T-cell (primary cell): ENCODE data around the gene ATP1A3. TPM values are rescaled to one million over a fixed set of nuclear protein-coding genes. Genes with fewer than 3 reads are reported as not detected.

Experiments used
- ATAC-seq, 4 experiments: fragments of 200-7000 bp in 3 of 4; fragments of 150-1000 bp in 1 of 4; cut with Tn5 transposase; replicated peaks in 1 of 4; 1 replicate in 3 of 4; 2 replicates in 1 of 4; pipeline ENCODE4 v1.10.0; 2021; ENCODE audit warnings: moderate library complexity in 3 of 4, mild to moderate bottlenecking in 2 of 4, moderate number of reproducible peaks in 1 of 4
- CTCF ChIA-PET, 2 donors: fragments of 300-600 bp; sonication (Branson Sonifier 250); formaldehyde crosslinking; loops; one replicate each; lab custom pipeline; 2022; ENCODE audit warnings: antibody characterized with exemption in 2 of 2; lab: Charles Lee
- POLR2A ChIA-PET, 2 donors: fragments of 300-600 bp; sonication (Branson Sonifier 250); formaldehyde crosslinking; loops; one replicate each; lab custom pipeline; 2022; ENCODE audit warnings: antibody characterized with exemption in 2 of 2; lab: Charles Lee
- DNase-seq, 35 experiments: peaks; one replicate each; pipeline versions ENCODE4 v3.0.0 to v3.0.0-alpha.2; 2013 to 2023
- H3K27ac ChIP-seq: one replicate; pipeline ENCODE4 v1.5.1; 2013; ENCODE audit warnings: low read length
- H3K27me3 ChIP-seq, 2 experiments: replicated peaks in 1 of 2; 1 replicate in 1 of 2; 2 replicates in 1 of 2; pipeline versions ENCODE4 v1.6.1 to v1.7.0; 2013; ENCODE audit warnings: low read length in 1 of 2, mixed read lengths in 1 of 2; ENCODE audit not compliant: control insufficient read depth in 2 of 2, insufficient read depth in 2 of 2; ENCODE audit errors: extremely low read depth in 1 of 2
- H3K36me3 ChIP-seq, 2 donors: 1 replicate in 1 of 2; 2 replicates in 1 of 2; pipeline versions ENCODE4 v1.6.1 to v1.7.0; 2013; ENCODE audit warnings: low read length in 1 of 2; ENCODE audit not compliant: control insufficient read depth in 2 of 2, insufficient read depth in 1 of 2; ENCODE audit errors: extremely low read depth in 1 of 2
- H3K4me1 ChIP-seq, 2 experiments: 1 replicate in 1 of 2; 2 replicates in 1 of 2; pipeline versions ENCODE4 v1.6.1 to v1.7.0; 2013; ENCODE audit warnings: low read length in 2 of 2, mixed read lengths in 1 of 2; ENCODE audit not compliant: insufficient read depth in 2 of 2, control insufficient read depth in 1 of 2; ENCODE audit errors: extremely low read depth in 1 of 2
- H3K4me3 ChIP-seq, 2 donors: 1 replicate in 1 of 2; 2 replicates in 1 of 2; pipeline versions ENCODE4 v1.5.1 to v1.7.0; 2013; ENCODE audit warnings: mild to moderate bottlenecking in 2 of 2, low read length in 1 of 2, moderate library complexity in 1 of 2; ENCODE audit not compliant: control insufficient read depth in 1 of 2; ENCODE audit errors: extremely low read depth in 1 of 2
- H3K9me3 ChIP-seq: 2 replicates; pipeline ENCODE4 v1.7.0; 2013
- H3K27ac Mint-ChIP-seq, 2 donors: one replicate each; pipeline ENCODE4 v1.8.0; 2020 to 2021; ENCODE audit warnings: mild to moderate bottlenecking in 2 of 2, mixed read lengths in 2 of 2
- H3K27me3 Mint-ChIP-seq, 2 donors: one replicate each; pipeline ENCODE4 v1.8.0; 2021 to 2022; ENCODE audit warnings: mixed read lengths in 2 of 2
- H3K36me3 Mint-ChIP-seq: one replicate; pipeline ENCODE4 v1.8.0; 2021; ENCODE audit warnings: mixed read lengths
- H3K4me1 Mint-ChIP-seq, 3 donors: one replicate each; pipeline ENCODE4 v1.8.0; 2020 to 2022; ENCODE audit warnings: mixed read lengths in 3 of 3, mild to moderate bottlenecking in 1 of 3
- H3K4me3 Mint-ChIP-seq, 3 donors: one replicate each; pipeline ENCODE4 v1.8.0; 2020 to 2022; ENCODE audit warnings: mild to moderate bottlenecking in 3 of 3, mixed read lengths in 3 of 3, moderate library complexity in 3 of 3
- H3K9me3 Mint-ChIP-seq, 3 donors: one replicate each; pipeline ENCODE4 v1.8.0; 2020 to 2022; ENCODE audit warnings: mixed read lengths in 3 of 3
- WGBS: methylation state at CpG from one replicate; pipeline ENCODE4 v1.1.5; 2013; ENCODE audit warnings: missing lambda C conversion rate; ENCODE audit not compliant: insufficient coverage; 5-methylcytosine and 5-hydroxymethylcytosine counted together
- total RNA-seq, 35 experiments: library from RNA in 6 of 35; stranded (reverse) in 6 of 35; fragments of 120-200 nt in 1 of 35; gene quantifications; one replicate each; pipeline versions ENCODE4 v1.2.1 to v1.2.4 and lab custom pipeline; 2013 to 2026

ATP1A3 gene
- total RNA-seq, 5 donors from 2014 or later (not counting 1 experiment from before 2014, with no cell fraction given), result 4.3 to 14.4 (median 6.3) TPM

- H3K27ac ChIP-seq, result peak overlapping the region; percentile 69
- peaks cover 0 to 22% of the 10 kb centered on the region in 2 experiments for H3K4me1 ChIP-seq
- DNase-seq, result peak in 6 of 35 experiments; percentile 17 to 64 (median 29)
- ATAC-seq, result no peak
- peaks cover 9% of the 10 kb centered on the region for H3K36me3 Mint-ChIP-seq
- no peaks in the 10 kb centered on the region for H3K9me3 ChIP-seq
- POLR2A ChIA-PET, result interaction anchor here in 1 of 2 donors (0.8 kb wide), 1 partner anchor 98 kb away, joined by 3 read pairs; the partner anchor contains the start of gene RPS19
- peaks cover 3 to 14% of the 10 kb centered on the region in 2 donors for H3K36me3 ChIP-seq
- H3K4me3 Mint-ChIP-seq, result peak overlapping the region; percentile 81 to 92 (median 84)
- H3K4me3 ChIP-seq, result peak overlapping the region in 1 of 2 donors; percentile 67
- CTCF ChIA-PET, result interaction anchor here in 1 of 2 donors (0.5 to 1.5 kb wide), 4 partner anchors 82 to 1180 kb away, joined by 3 to 5 read pairs (median 3); partner anchors contain the start of gene RAB4B
- no peaks in the 10 kb centered on the region for H3K27me3 Mint-ChIP-seq
- H3K27me3 ChIP-seq, result no peaks in the 10 kb centered on the region
- H3K4me1 Mint-ChIP-seq, result peaks cover 18 to 20% (median 18%) of the 10 kb centered on the region in 3 donors
- WGBS, result 49% methylated on average over 9 of the region's 10 CpGs
- no peaks in the 10 kb centered on the region for H3K9me3 Mint-ChIP-seq
- H3K27ac Mint-ChIP-seq, result peak overlapping the region; percentile 85 to 90
Observed at GRCh38 chr19:41957838-41958366, 36.1 kb downstream of the ATP1A3 start.

GRCh38 chr19:41957161-41957837, 36.7 kb downstream of the ATP1A3 start:
- H3K4me3 ChIP-seq, result no peak overlapping the region
- peak overlapping the region; percentile 81 to 92 (median 84) for H3K4me3 Mint-ChIP-seq
- H3K27me3 ChIP-seq, result no peaks in the 10 kb centered on the region
- no peaks in the 10 kb centered on the region for H3K27me3 Mint-ChIP-seq
- DNase-seq, result no peak
- H3K27ac Mint-ChIP-seq, result peak overlapping the region; percentile 85 to 90
- ATAC-seq, result no peak
- H3K36me3 ChIP-seq, result peaks cover 3 to 14% of the 10 kb centered on the region in 2 donors
- no peaks in the 10 kb centered on the region for H3K9me3 Mint-ChIP-seq
- ChIA-PET CTCF (interaction anchor here in 1 of 2 donors (0.6 to 1.1 kb wide), 2 partner anchors 82 to 98 kb away, joined by 3 to 5 read pairs; no protein-coding TSS in a partner anchor), POLR2A (no interaction called here)
- H3K9me3 ChIP-seq, result no peaks in the 10 kb centered on the region
- H3K4me1 Mint-ChIP-seq, result peaks cover 18 to 20% (median 18%) of the 10 kb centered on the region in 3 donors
- 85% methylated on average over 6 of the region's 11 CpGs for WGBS
- peaks cover 0 to 22% of the 10 kb centered on the region in 2 experiments for H3K4me1 ChIP-seq
- peaks cover 9% of the 10 kb centered on the region for H3K36me3 Mint-ChIP-seq
- H3K27ac ChIP-seq, result peak overlapping the region; percentile 69

GRCh38 chr19:41956621-41957020, 37.4 kb downstream of the ATP1A3 start:
- peaks cover 0 to under 1% of the 10 kb centered on the region in 2 experiments for H3K27me3 ChIP-seq
- Mint-ChIP-seq H3K4me1 (peaks cover 21 to 25% (median 21%) of the 10 kb centered on the region in 3 donors), H3K27me3 (no peaks in the 10 kb centered on the region), H3K4me3 (no peak overlapping the region), H3K27ac (peak overlapping the region in 1 of 2 donors; percentile 28), H3K9me3 (no peaks in the 10 kb centered on the region), H3K36me3 (peaks cover 9% of the 10 kb centered on the region)
- POLR2A ChIA-PET, result interaction anchor here in 1 of 2 donors (0.5 kb wide), 1 partner anchor 12 kb away, joined by 5 read pairs; no protein-coding TSS in a partner anchor
- H3K4me1 ChIP-seq, result peaks cover 0 to 25% of the 10 kb centered on the region in 2 experiments
- CTCF ChIA-PET, result interaction anchor here in 1 of 2 donors (1.1 kb wide), 1 partner anchor 97 kb away, joined by 3 read pairs; no protein-coding TSS in a partner anchor
- H3K4me3 ChIP-seq, result no peak overlapping the region
- DNase-seq, result no peak
- 93% methylated on average over 10 of the region's 13 CpGs for WGBS
- no peak overlapping the region for H3K27ac ChIP-seq
- H3K36me3 ChIP-seq, result peaks cover 3 to 14% of the 10 kb centered on the region in 2 donors
- ATAC-seq, result no peak
- no peaks in the 10 kb centered on the region for H3K9me3 ChIP-seq

- Histone ChIP-seq H3K9me3 (no peaks in the 10 kb centered on the region), H3K36me3 (peaks cover 3 to 14% of the 10 kb centered on the region in 2 donors), H3K4me1 (peaks cover 0 to 31% of the 10 kb centered on the region in 2 experiments), H3K27ac (no peak overlapping the region), H3K27me3 (peaks cover 0 to 3% of the 10 kb centered on the region in 2 experiments), H3K4me3 (no peak overlapping the region)
- POLR2A ChIA-PET, result no interaction called here
- CTCF ChIA-PET, result no interaction called here
- 62% methylated on average over 5 of the region's 7 CpGs for WGBS
- Mint-ChIP-seq H3K9me3 (no peaks in the 10 kb centered on the region), H3K4me3 (no peak overlapping the region), H3K36me3 (peaks cover 9% of the 10 kb centered on the region), H3K27ac (peak overlapping the region; percentile 16 to 61), H3K4me1 (peaks cover 26 to 28% (median 27%) of the 10 kb centered on the region in 3 donors), H3K27me3 (no peaks in the 10 kb centered on the region)
- ATAC-seq (no peak), DNase-seq (no peak)
Observed at GRCh38 chr19:41955521-41955920, 38.5 kb downstream of the ATP1A3 start.

GRCh38 chr19:41951686-41952172, 42.3 kb downstream of the ATP1A3 start:
- Mint-ChIP-seq H3K36me3 (peaks cover 5% of the 10 kb centered on the region), H3K27ac (peak overlapping the region; percentile 37 to 64), H3K27me3 (no peaks in the 10 kb centered on the region), H3K9me3 (no peaks in the 10 kb centered on the region), H3K4me1 (peaks cover 14 to 26% (median 26%) of the 10 kb centered on the region in 3 donors), H3K4me3 (peak overlapping the region in 1 of 3 donors; percentile 0)
- CTCF ChIA-PET, result no interaction called here
- POLR2A ChIA-PET, result no interaction called here
- ATAC-seq (peak; percentile 86 to 94 (median 88)), DNase-seq (peak; percentile 48 to 93 (median 79))
- Histone ChIP-seq H3K27me3 (peaks cover 0 to 3% of the 10 kb centered on the region in 2 experiments), H3K9me3 (no peaks in the 10 kb centered on the region), H3K36me3 (peaks cover under 1 to 10% of the 10 kb centered on the region in 2 donors), H3K4me1 (peaks cover 0 to 20% of the 10 kb centered on the region in 2 experiments), H3K27ac (no peak overlapping the region), H3K4me3 (no peak overlapping the region)
- 0% methylated on average over 6 of the region's 12 CpGs for WGBS

- ChIA-PET POLR2A (no interaction called here), CTCF (interaction anchor here in 1 of 2 donors (1.6 kb wide), 1 partner anchor 74 kb away, joined by 7 read pairs; no protein-coding TSS in a partner anchor)
- Histone ChIP-seq H3K4me3 (no peak overlapping the region), H3K4me1 (peaks cover 8 to 50% of the 10 kb centered on the region in 2 experiments), H3K9me3 (no peaks in the 10 kb centered on the region), H3K36me3 (no peaks in the 10 kb centered on the region), H3K27ac (peak overlapping the region; percentile 76), H3K27me3 (peaks cover 0 to 3% of the 10 kb centered on the region in 2 experiments)
- Mint-ChIP-seq H3K4me3 (peak overlapping the region in 1 of 3 donors; percentile 54), H3K36me3 (no peaks in the 10 kb centered on the region), H3K9me3 (no peaks in the 10 kb centered on the region), H3K27ac (peak overlapping the region; percentile 84 to 87), H3K4me1 (peaks cover 36 to 60% (median 58%) of the 10 kb centered on the region in 3 donors), H3K27me3 (no peaks in the 10 kb centered on the region)
- WGBS, result 89% methylated on average over 3 of the region's 3 CpGs
- no peak for DNase-seq
- no peak for ATAC-seq
Observed at GRCh38 chr19:41947091-41947490, 46.9 kb downstream of the ATP1A3 start.
